ENCODE results near the gene CAND1.

The CAND1 gene

GRCh38 chr12:67268896-67269632, at the start of gene CAND1:
TSS of gene CAND1 (plus strand) at chr12:67269358. CDS start at chr12:67269718, 360 bp downstream.
- DNase-seq (ENCODE audit: low read depth) = peak; percentile 99

DNA sequence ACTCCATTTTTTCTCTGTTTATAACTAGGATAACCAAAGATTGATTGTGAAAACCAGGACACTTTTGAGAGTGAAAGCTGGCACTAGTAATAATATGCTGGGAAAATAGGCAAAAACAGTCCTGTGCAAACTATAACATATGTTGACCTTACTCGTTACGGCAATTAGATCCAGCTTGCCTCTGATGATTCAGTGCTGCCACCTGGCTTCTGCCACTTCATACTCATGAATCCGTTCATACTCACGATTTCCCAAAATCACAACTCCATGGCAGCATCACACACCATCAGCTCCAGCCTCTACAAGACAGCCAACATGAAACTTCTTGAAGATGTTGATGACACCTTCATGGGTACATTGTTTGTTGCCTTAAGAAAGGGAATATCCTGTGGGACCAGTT, 49.1 kb upstream of the CAND1 start:
- peak; percentile 3 for DNase-seq (ENCODE audit: low read depth)

GRCh38 chr12:67222302-67222701, 46.9 kb upstream of the CAND1 start:
- peak; percentile 35 for DNase-seq (ENCODE audit: low read depth)

- no peak for DNase-seq (ENCODE audit: low read depth)
Observed at GRCh38 chr12:67223225-67223624, 45.9 kb upstream of the CAND1 start.

- DNase-seq (ENCODE audit: low read depth) = no peak
Observed at GRCh38 chr12:67237231-67237630, 31.9 kb upstream of the CAND1 start.

- DNase-seq (ENCODE audit: low read depth) = peak; percentile 43
Observed at GRCh38 chr12:67239061-67239460, 30.1 kb upstream of the CAND1 start.

GRCh38 chr12:67241482-67241881, 27.7 kb upstream of the CAND1 start:
- DNase-seq (ENCODE audit: low read depth) = peak; percentile 31

DNA sequence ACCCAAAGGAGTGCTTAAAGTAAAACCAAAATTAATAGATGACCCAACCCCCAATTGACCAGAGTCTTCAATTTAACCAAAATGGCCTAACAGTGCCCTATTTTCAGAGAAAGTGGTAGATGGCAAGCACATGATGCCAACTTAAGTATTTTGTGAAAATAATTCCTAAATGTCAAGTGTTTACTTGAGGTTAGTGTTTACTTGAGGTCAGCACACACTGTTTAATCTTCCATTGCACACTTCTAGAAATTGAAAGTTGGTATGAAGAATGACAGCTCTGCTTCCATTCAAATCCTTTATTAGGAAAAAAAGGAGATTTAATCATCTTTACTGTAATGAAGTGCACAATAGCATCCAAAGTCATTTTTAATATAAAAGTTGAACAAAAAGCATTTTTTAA, 25.9 kb upstream of the CAND1 start:
- DNase-seq (ENCODE audit: low read depth) = no peak

DNA sequence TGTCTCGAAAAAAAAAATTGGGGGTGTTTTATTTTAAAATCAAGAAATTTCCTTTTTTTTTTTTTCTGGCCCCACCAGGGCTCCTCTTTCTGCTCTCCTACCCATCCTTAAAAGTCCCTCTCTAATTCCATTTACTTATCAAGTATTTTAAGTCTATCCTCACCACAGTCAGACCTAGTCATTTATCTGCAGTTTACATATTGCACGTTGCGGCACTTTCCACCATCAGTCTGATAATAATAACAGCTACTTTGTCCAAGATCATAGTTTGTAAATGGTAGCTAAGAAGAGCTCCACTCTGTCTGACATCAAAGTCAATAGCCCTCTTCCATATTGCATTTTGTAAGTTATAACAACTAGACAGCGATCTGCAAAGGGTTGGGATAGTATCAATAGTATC, 23.6 kb upstream of the CAND1 start:
- DNase-seq (ENCODE audit: low read depth) = no peak

DNA sequence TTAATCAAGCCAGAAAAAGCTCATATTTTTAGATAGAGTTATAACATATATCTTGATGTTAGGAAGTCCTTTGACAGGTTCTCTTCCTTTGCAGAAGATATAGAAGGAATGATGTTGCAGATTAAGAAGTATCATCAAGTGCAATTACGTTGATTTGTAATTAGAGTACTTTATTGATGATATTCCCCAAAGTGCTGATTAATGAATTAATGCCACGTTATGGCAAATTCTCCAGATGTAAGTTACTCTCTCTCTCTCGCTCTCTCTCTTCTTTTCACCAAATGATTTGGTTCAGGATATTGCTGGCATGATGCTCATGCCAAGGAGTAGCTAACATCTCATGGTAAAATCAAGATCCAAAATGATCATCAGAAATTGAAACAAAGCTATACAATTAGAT, 18.1 kb upstream of the CAND1 start:
- no peak for DNase-seq (ENCODE audit: low read depth)

- DNase-seq (ENCODE audit: low read depth) = no peak
Observed at GRCh38 chr12:67254372-67255026, 14.7 kb upstream of the CAND1 start.

DNA sequence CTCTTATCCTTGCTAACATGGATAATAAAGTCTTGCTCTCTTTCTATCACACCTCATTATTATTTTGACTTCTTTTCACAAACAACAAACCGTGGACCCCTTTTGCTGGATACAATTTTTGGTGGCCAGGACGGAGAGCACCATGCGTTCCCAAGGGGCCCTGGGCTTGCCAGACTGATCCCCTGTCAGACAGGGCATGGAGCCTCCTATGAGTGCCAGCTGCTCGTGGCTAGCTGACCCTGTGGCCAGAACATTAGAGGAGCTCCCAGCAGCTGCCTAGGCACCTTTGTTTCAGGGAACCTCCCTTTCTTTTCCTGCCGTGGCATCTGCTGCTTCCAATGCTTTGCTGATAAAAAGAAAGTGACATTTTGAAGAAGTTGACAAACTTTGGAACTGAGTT, 12.5 kb upstream of the CAND1 start:
- DNase-seq (ENCODE audit: low read depth) = no peak

GRCh38 chr12:67263471-67263870, 5.7 kb upstream of the CAND1 start:
- DNase-seq (ENCODE audit: low read depth) = no peak

DNA sequence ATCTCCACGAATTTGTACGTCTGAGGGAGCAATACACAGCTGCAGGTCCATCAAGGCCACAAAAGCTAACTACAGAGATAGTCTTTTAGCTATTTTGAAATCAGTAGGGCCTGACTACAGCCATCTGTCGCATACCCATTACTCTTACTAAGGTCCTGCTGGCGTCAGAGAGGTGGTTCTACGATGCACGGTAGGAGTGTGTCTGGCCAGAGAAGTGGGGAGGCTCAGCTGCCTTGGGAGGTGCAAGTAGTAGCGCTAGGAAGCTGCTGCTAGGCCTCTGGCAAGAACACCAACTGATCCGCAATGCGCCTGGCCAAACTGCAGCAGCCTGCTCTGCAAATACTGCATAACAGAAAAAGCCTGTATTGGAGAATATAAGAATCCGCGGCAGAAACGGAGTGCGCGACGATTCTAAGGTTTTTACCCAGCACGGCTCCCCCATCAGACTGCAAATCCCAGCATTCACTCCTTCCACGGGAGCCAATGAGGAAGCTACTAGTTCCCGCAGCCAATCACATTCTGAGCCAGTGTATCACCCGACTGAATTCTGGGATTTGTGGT, 743 bp upstream of the CAND1 start:
- DNase-seq (ENCODE audit: low read depth) = peak; percentile 99

DNA sequence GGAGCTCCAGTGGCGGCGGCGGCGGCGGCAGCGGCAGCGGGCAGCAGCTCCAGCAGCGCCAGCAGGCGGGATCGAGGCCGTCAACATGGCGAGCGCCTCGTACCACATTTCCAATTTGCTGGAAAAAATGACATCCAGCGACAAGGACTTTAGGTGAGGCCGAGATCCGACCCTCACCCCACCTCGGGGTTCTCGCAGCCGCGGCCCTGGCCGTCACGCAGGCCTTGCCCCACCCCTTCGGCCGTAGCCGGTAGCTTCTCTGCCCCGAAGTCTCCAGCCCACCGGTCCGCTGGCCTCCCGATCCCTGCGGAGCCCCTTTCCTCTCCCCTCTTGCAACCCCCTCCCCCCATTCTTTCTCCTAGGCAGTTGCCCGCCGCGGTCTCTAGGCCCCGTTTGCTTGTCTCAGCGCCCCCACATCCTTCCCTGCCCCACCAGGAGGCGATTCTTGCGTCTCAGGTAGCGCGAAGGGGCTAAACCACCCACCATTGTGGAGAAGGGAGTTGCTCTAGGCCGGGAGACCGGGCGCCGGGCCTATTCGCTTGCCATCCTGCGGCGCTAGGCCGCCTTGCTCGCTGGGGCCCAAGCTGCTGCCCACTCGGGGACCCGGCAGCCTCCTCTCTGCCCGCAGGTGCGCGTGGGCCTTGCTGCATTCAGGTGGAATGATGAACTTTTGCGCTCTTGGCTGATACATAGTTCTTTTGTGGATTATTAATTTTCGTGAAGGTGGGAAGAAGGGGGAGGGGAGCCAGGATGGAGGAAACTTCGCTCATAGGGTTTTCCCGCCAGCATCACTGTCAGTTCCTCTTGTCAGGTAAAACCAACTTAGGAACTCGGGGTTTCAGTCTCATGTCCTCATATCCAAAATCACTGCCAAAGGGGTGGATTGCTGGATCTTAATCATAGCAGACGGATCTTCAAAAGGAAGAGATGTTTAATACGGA, 745 bp downstream of the CAND1 start:
- peak; percentile 51 for DNase-seq (ENCODE audit: low read depth)

GRCh38 chr12:67270622-67271021, 1.5 kb downstream of the CAND1 start:
- no peak for DNase-seq (ENCODE audit: low read depth)

DNA sequence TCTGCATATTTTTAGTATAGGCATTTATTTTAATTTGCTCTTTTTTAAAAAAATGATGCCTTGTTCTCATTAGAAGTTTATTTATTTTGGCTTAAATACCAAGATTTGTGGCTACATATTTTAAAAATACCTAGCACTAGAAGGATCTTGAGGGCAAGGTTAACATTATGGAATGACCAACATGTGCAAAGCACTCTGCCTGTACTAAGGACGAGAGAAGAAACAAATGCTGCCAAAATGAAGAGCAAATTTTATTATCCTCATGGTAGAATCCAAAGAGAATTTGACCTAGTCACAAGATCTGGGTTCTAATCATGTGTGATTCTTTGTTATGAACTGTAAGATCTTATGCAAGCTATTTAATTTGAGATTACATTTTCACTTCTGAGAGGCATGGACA, 2.8 kb downstream of the CAND1 start:
- DNase-seq (ENCODE audit: low read depth) = no peak

- no peak for DNase-seq (ENCODE audit: low read depth)
Observed at GRCh38 chr12:67274186-67274585, 5.0 kb downstream of the CAND1 start.

GRCh38 chr12:67275380-67275913, 6.3 kb downstream of the CAND1 start:
- peak; percentile 44 for DNase-seq (ENCODE audit: low read depth)

DNA sequence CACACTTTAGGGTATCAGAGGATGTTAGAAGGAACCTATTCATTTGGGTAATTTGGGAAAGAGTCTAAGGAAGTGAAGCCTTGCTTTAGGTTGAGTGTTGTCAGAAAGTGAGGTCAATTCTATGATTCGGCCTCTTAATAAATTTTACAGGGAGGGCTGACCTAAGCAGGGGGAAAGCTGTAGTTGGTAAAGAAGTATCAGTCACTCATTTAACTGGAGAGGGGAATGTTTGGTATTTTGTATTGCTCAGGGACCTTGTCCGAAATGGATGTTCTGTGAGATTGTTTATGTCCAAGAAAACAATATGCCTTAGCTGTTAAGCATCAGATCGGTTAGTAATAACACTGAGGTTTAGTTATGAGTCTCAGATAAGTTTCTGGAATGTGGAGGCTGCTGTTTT, 7.3 kb downstream of the CAND1 start:
- DNase-seq (ENCODE audit: low read depth) = peak; percentile 35

DNA sequence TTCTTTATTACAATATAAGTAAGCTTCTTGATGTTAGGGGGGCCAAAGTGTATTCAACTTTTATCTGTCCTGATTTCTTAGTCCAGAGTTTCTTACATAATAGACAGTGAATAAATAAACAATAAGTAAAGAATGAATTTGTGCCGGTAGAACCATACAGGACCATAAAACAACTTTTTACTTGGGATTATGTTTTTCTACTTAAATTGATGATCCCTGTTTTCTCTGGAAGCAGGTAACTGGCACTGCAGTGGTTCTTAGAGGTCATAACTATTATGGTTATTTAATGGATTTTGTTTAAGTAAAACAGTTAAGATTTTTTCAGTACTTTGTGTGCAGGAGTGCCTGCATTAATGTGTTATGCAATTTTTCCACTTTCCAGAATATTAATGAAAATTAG, 10.5 kb downstream of the CAND1 start:
- DNase-seq (ENCODE audit: low read depth) = no peak

DNA sequence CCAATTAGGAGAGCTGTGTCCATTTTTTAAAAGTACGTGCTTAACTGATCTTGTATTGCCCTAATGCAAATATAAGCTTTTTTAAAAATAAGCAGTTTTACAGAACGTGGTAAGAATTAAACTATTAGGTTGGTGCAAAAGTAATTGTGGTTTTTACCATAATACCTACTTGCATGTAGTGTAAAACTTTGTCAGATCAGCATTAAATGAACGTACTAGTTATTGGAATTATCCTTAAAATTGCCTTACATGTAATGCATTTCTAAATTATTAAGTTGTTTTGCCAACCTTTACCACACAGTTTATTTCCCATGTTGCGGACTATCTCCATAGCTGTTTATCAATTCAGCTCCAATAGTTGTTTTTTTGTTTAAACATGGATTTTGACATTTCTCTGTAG, 10.9 kb downstream of the CAND1 start:
- DNase-seq (ENCODE audit: low read depth) = no peak

Data from ELR (cell line).